SK-N-SH treated with all-trans-retinoic acid at 6 μM for 48 hours (cell line): ENCODE data around the gene EPHB2.

ENCODE experiments used
- ATAC-seq: fragments of 200-7000 bp; cut with Tn5 transposase; 3 replicates; pipeline ENCODE4 v1.9.1; 2020; ENCODE audit warnings: mild to moderate bottlenecking, moderate library complexity
- ARNTL ChIP-seq: fragments of 450-650 bp; formaldehyde crosslinking; IDR thresholded peaks from 2 replicates; pipeline ENCODE4 v1.5.0; 2020; ENCODE audit warnings: low read depth, mild to moderate bottlenecking, moderate library complexity, borderline replicate concordance
- BACH2 ChIP-seq: fragments of 250-450 bp; sonication (Bioruptor Pico); IDR thresholded peaks from 2 replicates; pipeline ENCODE4 v1.9.0; 2021; ENCODE audit warnings: mild to moderate bottlenecking, borderline replicate concordance
- CREB5 ChIP-seq: fragments of 250-450 bp; sonication (Bioruptor Pico); IDR thresholded peaks from 2 replicates; pipeline ENCODE4 v1.5.1; 2020; ENCODE audit warnings: low read depth, mild to moderate bottlenecking, moderate library complexity
- CSDC2 ChIP-seq: fragments of 250-450 bp; sonication (Bioruptor Pico); IDR thresholded peaks from 2 replicates; pipeline ENCODE4 v1.5.0; 2020; ENCODE audit warnings: mild to moderate bottlenecking, moderate library complexity
- ESRRG ChIP-seq: fragments of 250-450 bp; sonication (Bioruptor Pico); IDR thresholded peaks from 2 replicates; pipeline ENCODE4 v1.6.1; 2021; ENCODE audit warnings: mild to moderate bottlenecking
- GLIS3 ChIP-seq: fragments of 250-450 bp; sonication (Bioruptor Pico); IDR thresholded peaks from 2 replicates; pipeline ENCODE4 v1.5.0; 2020; ENCODE audit warnings: mild to moderate bottlenecking, moderate library complexity
- ISL1 ChIP-seq: fragments of 250-450 bp; sonication (Bioruptor Pico); IDR thresholded peaks from 2 replicates; pipeline ENCODE4 v2.1.2; 2022; ENCODE audit warnings: mild to moderate bottlenecking, moderate library complexity
- OSR1 ChIP-seq: fragments of 250-450 bp; sonication (Bioruptor Pico); IDR thresholded peaks from 2 replicates; pipeline ENCODE4 v1.8.0; 2022; ENCODE audit warnings: moderate library complexity, mild to moderate bottlenecking, inconsistent platforms
- PATZ1 ChIP-seq: fragments of 250-450 bp; sonication (Bioruptor Pico); IDR thresholded peaks from 2 replicates; pipeline ENCODE4 v1.8.0; 2020; ENCODE audit warnings: mild to moderate bottlenecking, moderate library complexity, borderline replicate concordance
- POU6F1 ChIP-seq: fragments of 250-450 bp; sonication (Bioruptor Pico); IDR thresholded peaks from 2 replicates; pipeline ENCODE4 v1.8.0; 2021; ENCODE audit warnings: low read depth, mild to moderate bottlenecking, moderate library complexity, borderline replicate concordance
- PPARA ChIP-seq: fragments of 250-450 bp; sonication (Bioruptor Pico); IDR thresholded peaks from 2 replicates; pipeline ENCODE4 v1.5.0; 2020; ENCODE audit warnings: mild to moderate bottlenecking, borderline replicate concordance
- RARB ChIP-seq: fragments of 250-450 bp; sonication (Bioruptor Pico); IDR thresholded peaks from 2 replicates; pipeline ENCODE4 v1.8.0; 2021; ENCODE audit warnings: mild to moderate bottlenecking, moderate library complexity
- SNAI2 ChIP-seq: fragments of 250-450 bp; sonication (Bioruptor Pico); IDR thresholded peaks from 2 replicates; pipeline ENCODE4 v1.5.0; 2020; ENCODE audit warnings: mild to moderate bottlenecking, moderate library complexity
- TOX ChIP-seq: fragments of 250-450 bp; sonication (Bioruptor Pico); IDR thresholded peaks from 2 replicates; pipeline ENCODE4 v1.8.0; 2021; ENCODE audit warnings: mild to moderate bottlenecking, moderate library complexity, borderline replicate concordance
- TSHZ2 ChIP-seq: fragments of 250-450 bp; sonication (Bioruptor Pico); IDR thresholded peaks from 2 replicates; pipeline ENCODE4 v1.5.0; 2020; ENCODE audit warnings: mild to moderate bottlenecking, moderate library complexity
- ZC3H10 ChIP-seq: fragments of 250-450 bp; sonication (Bioruptor Pico); IDR thresholded peaks from 2 replicates; pipeline ENCODE4 v1.5.1; 2021; ENCODE audit warnings: mild to moderate bottlenecking, moderate library complexity
- ZFP3 ChIP-seq: fragments of 250-450 bp; sonication (Bioruptor Pico); IDR thresholded peaks from 2 replicates; pipeline ENCODE4 v1.5.0; 2020; ENCODE audit warnings: mild to moderate bottlenecking, moderate library complexity
- ZFP30 ChIP-seq: fragments of 450-650 bp; formaldehyde crosslinking; IDR thresholded peaks from 2 replicates; pipeline ENCODE4 v1.5.0; 2022; ENCODE audit warnings: mild to moderate bottlenecking, moderate library complexity
- ZNF565 ChIP-seq: fragments of 450-650 bp; formaldehyde crosslinking; conservative IDR thresholded peaks from 2 replicates; pipeline ENCODE4 v1.5.0; 2020; ENCODE audit warnings: low read depth, mild to moderate bottlenecking, moderate library complexity
- ZNF8 ChIP-seq: fragments of 450-650 bp; formaldehyde crosslinking; IDR thresholded peaks from 2 replicates; pipeline ENCODE4 v1.5.0; 2020; ENCODE audit warnings: mild to moderate bottlenecking, moderate library complexity
- TF ChIP-seq, protein P1 (sequence below): fragments of 250-450 bp; sonication (Bioruptor Pico); IDR thresholded peaks from 2 replicates; pipeline ENCODE4 v1.5.1; 2021; ENCODE audit warnings: mild to moderate bottlenecking, moderate library complexity

The EPHB2 gene

DNA sequence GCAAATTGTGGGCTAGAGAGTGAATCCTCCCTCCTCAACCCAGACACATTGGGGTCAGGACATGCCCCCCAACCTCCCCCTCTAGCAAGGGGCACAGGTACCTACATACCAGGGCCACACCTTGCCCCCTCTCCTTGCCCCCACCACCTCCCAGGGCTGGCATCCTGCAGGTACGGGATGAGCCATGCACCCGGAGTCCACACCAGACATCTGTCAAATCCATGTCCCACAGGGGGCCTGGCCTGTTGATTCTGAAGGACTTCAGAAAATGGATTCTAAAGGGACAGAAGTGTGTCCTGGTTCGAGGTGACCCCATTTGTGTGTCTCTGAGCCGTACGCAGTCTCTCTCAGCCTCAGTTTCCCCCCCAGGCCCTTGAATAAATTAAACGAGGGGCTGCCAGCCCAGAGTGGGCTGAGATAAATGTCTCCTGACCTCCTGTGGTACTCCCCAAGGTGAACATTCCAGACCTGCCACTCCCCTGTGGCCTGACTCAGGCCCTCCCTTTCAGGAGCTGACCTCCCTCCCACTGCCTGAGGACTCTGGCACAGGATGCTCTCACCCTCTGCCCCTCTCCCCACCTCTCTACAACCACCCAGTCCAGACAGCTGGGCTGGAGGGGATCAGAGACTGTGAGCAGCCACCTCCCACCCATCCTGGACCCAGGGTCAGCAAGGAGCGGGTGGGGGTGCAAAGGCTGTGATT, 94.5 kb downstream of the EPHB2 start:
- no peak for ATAC-seq
- TF ChIP-seq BACH2 (CRISPR knock-in tag): no peak
- no peak for TF ChIP-seq RARB
- TF ChIP-seq TOX: no peak
- TF ChIP-seq CREB5 (CRISPR knock-in tag): no peak
- TF ChIP-seq SNAI2 (CRISPR knock-in tag): no peak
- TF ChIP-seq, protein P1, sequence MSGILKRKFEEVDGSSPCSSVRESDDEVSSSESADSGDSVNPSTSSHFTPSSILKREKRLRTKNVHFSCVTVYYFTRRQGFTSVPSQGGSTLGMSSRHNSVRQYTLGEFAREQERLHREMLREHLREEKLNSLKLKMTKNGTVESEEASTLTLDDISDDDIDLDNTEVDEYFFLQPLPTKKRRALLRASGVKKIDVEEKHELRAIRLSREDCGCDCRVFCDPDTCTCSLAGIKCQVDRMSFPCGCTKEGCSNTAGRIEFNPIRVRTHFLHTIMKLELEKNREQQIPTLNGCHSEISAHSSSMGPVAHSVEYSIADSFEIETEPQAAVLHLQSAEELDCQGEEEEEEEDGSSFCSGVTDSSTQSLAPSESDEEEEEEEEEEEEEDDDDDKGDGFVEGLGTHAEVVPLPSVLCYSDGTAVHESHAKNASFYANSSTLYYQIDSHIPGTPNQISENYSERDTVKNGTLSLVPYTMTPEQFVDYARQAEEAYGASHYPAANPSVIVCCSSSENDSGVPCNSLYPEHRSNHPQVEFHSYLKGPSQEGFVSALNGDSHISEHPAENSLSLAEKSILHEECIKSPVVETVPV (CRISPR knock-in tag): no peak
- no peak for TF ChIP-seq ZFP3
- no peak for TF ChIP-seq ISL1 (CRISPR knock-in tag)
- TF ChIP-seq PATZ1 (CRISPR knock-in tag): no peak
- no peak for TF ChIP-seq CSDC2 (CRISPR knock-in tag)
- TF ChIP-seq TSHZ2: no peak
- no peak for TF ChIP-seq ZNF8
- no peak for TF ChIP-seq POU6F1 (CRISPR knock-in tag)
- TF ChIP-seq GLIS3 (CRISPR knock-in tag): no peak
- no peak for TF ChIP-seq ESRRG
- TF ChIP-seq ZC3H10 (CRISPR knock-in tag): no peak
- TF ChIP-seq ZNF565 (CRISPR knock-in tag): no peak
- TF ChIP-seq OSR1 (CRISPR knock-in tag): no peak
- TF ChIP-seq ARNTL (CRISPR knock-in tag): no peak
- no peak for TF ChIP-seq ZFP30

GRCh38 chr1:22805672-22806038, 95.0 kb downstream of the EPHB2 start:
- ATAC-seq: no peak
- TF ChIP-seq SNAI2 (CRISPR knock-in tag): no peak
- TF ChIP-seq GLIS3 (CRISPR knock-in tag): no peak
- no peak for TF ChIP-seq PPARA (CRISPR knock-in tag)
- no peak for TF ChIP-seq ZFP30
- TF ChIP-seq BACH2 (CRISPR knock-in tag): no peak
- TF ChIP-seq OSR1 (CRISPR knock-in tag): no peak

- TF ChIP-seq ZFP3: no peak
- ATAC-seq: no peak
These were observed 95.9 kb downstream of the EPHB2 start for GRCh38 chr1:22806584-22806983.
